Pancreas (tissue), 10 donors: ENCODE data around the gene SLC5A4. TPM values are rescaled to one million over a fixed set of nuclear protein-coding genes. Genes with fewer than 3 reads are reported as not detected.

Experiments used
- ATAC-seq, 4 donors: fragments of 200-7000 bp; cut with Tn5 transposase; one replicate each; pipeline versions ENCODE4 v1.8.0 to v1.9.1; 2020; ENCODE audit warnings: mild to moderate bottlenecking in 4 of 4, moderate library complexity in 4 of 4
- DNase-seq, 6 donors: peaks; one replicate each; pipeline ENCODE4 v3.0.0-alpha.2; 2020
- FAIRE-seq: peaks from 2 replicates; lab custom pipeline; 2012; peaks lifted over from hg19 to GRCh38; lab: Jason Lieb, UNC
- H3K27ac ChIP-seq, 4 donors: fragments of 200-600 bp; sonication (generic); 1 replicate in 3 of 4; 2 replicates in 1 of 4; pipeline versions ENCODE4 v1.5.0 to v1.8.0; 2020
- H3K27me3 ChIP-seq, 4 donors: fragments of 200-600 bp; one replicate each; pipeline ENCODE4 v1.8.0; 2021
- H3K36me3 ChIP-seq, 3 donors: fragments of 200-600 bp; sonication (generic) in 1 of 3; one replicate each; pipeline versions ENCODE4 v1.5.0 to v1.8.0; 2020 to 2021
- H3K4me1 ChIP-seq, 3 donors: fragments of 200-600 bp; one replicate each; pipeline ENCODE4 v1.8.0; 2021
- H3K4me3 ChIP-seq, 4 donors: fragments of 200-600 bp; sonication (generic) in 2 of 4; one replicate each; pipeline versions ENCODE4 v1.5.0 to v1.8.0; 2020 to 2021
- H3K9me3 ChIP-seq, 4 donors: fragments of 200-600 bp; one replicate each; pipeline ENCODE4 v1.8.0; 2021
- CTCF ChIP-seq, 4 donors: fragments of 200-600 bp; sonication (generic) in 3 of 4; IDR thresholded peaks; one replicate each; pipeline versions ENCODE4 v1.5.0 to v1.8.0; 2021; ENCODE audit warnings: antibody characterized with exemption in 4 of 4
- WGBS, 2 donors: extraction: QIAGEN DNeasy Blood & Tissue Kit; methylation state at CpG; one replicate each; pipeline ENCODE4 v1.1.7; 2013; 5-methylcytosine and 5-hydroxymethylcytosine counted together
- intact Hi-C, 3 donors: fragments of 100-400 bp; cut with DNase I; formaldehyde crosslinking; loops; one replicate each; pipeline versions ENCODE4 v1.11.1 to v1.14.2; 2022
- polyA plus RNA-seq, 2 donors: library from polyadenylated mRNA; stranded (reverse); fragments of 200-250 nt; gene quantifications; one replicate each; pipeline ENCODE4 v1.2.3, GENCODE V29; 2013
- total RNA-seq, 6 donors: library from RNA; stranded (reverse); fragmentation: NEBNext Ultra II Directional in 4 of 6; extraction: Animal tissue kit (Norgen Biotek cat#: 25700) in 4 of 6; gene quantifications; one replicate each; pipeline versions ENCODE4 v1.2.1 to v1.2.4, GENCODE V29; 2021 to 2023
- donor health status: healthy with polysubstance abuse.
- donor health status: DM: no; HTN: no; CAD: no; lungs with moderate emphysema.
- donor health status: DM: no; HTN: no; CAD: no.
- donor health status: control.
- donor health status: control.
- donor health status: Bipolar disorder and iron deficiency.
- donor health status: DM: yes; HTN: yes; CAD: no.
- donor health status: DM: no; HTN: no; CAD: no.
- donor health status: DM: no; HTN: no; CAD: no.
- donor health status: DM: yes; HTN: yes; CAD: no.

Gene SLC5A4
- total and polyA plus RNA-seq, 8 donors = 0.12 to 0.69 (median 0.22) TPM

GRCh38 chr22:32175683-32176644 lies 79.2 kb downstream of the SLC5A4 start:
- TF ChIP-seq CTCF (IDR thresholded peaks at IDR 0.05) = no peak
- Histone ChIP-seq H3K4me3 (no peak overlapping the region), H3K27ac (no peak overlapping the region), H3K27me3 (peaks cover 0 to 7% (median 0%) of the 10 kb centered on the region in 4 donors), H3K4me1 (no peaks in the 10 kb centered on the region), H3K9me3 (no peaks in the 10 kb centered on the region), H3K36me3 (no peaks in the 10 kb centered on the region)
- ATAC-seq (peak in 2 of 4 donors; percentile 14 to 44), FAIRE-seq (no peak), DNase-seq (peak in 1 of 6 donors; percentile 58)
- WGBS, 2 donors = 4 to 7% methylated on average over 43 to 73 of the region's 73 CpGs
- intact Hi-C loops = no loop called here

GRCh38 chr22:32175115-32175514 lies 80.0 kb downstream of the SLC5A4 start:
- Histone ChIP-seq H3K4me1 (no peaks in the 10 kb centered on the region), H3K36me3 (no peaks in the 10 kb centered on the region), H3K27ac (no peak overlapping the region), H3K27me3 (peaks cover 0 to 7% (median 0%) of the 10 kb centered on the region in 4 donors), H3K9me3 (no peaks in the 10 kb centered on the region), H3K4me3 (no peak overlapping the region)
- ATAC-seq (no peak), DNase-seq (no peak), FAIRE-seq (no peak)
- intact Hi-C loops = no loop called here
- no peak for TF ChIP-seq CTCF (IDR thresholded peaks at IDR 0.05)
- 61 to 74% methylated on average over 11 of the region's 11 CpGs for WGBS, 2 donors

Other genes starting within 250 kb of the SLC5A4 start
- gene SLC5A1, start 212.1 kb downstream of the SLC5A4 start, total RNA-seq = 1 to 10 TPM in 5 of 6 donors, under 1 TPM in 1; 0.51 to 3.2 (median 2.6) TPM
- 1 to 10 TPM; 1.1 to 5.9 TPM for gene SLC5A1, start 212.1 kb downstream of the SLC5A4 start, polyA plus RNA-seq
- 1 to 10 TPM in 1 of 6 donors, under 1 TPM in 3, not detected in 2; 0.31 to 1.0 (median 0.72) TPM for gene C22orf42, start 96.0 kb downstream of the SLC5A4 start, total RNA-seq
- 1 to 10 TPM; 1.4 to 9.2 TPM for gene C22orf42, start 96.0 kb downstream of the SLC5A4 start, polyA plus RNA-seq
- under 1 TPM in 1 of 6 donors, not detected in 5; 0.08 TPM for gene RFPL2, start 50.3 kb downstream of the SLC5A4 start, total RNA-seq
- gene RFPL2, start 50.3 kb downstream of the SLC5A4 start, polyA plus RNA-seq = 1 to 10 TPM in 1 of 2 donors, under 1 TPM in 1; 0.19 to 1.5 TPM
- gene RFPL3, start 102.5 kb upstream of the SLC5A4 start, total RNA-seq = not detected
- under 1 TPM in 1 of 2 donors, not detected in 1; 0.21 TPM for gene RFPL3, start 102.5 kb upstream of the SLC5A4 start, polyA plus RNA-seq
- gene RTCB, start 156.9 kb upstream of the SLC5A4 start, total RNA-seq = 10 to 100 TPM; 24.7 to 34.3 (median 30.6) TPM
- 10 to 100 TPM; 15.1 to 42.6 TPM for gene RTCB, start 156.9 kb upstream of the SLC5A4 start, polyA plus RNA-seq
- gene BPIFC, start 209.1 kb upstream of the SLC5A4 start, total RNA-seq = under 1 TPM in 1 of 6 donors, not detected in 5; 0.09 TPM
- under 1 TPM in 1 of 2 donors, not detected in 1; 0.09 TPM for gene BPIFC, start 209.1 kb upstream of the SLC5A4 start, polyA plus RNA-seq
- gene FBXO7, start 219.5 kb upstream of the SLC5A4 start, total RNA-seq = 10 to 100 TPM; 24.4 to 40.2 (median 28.7) TPM
- 10 to 100 TPM; 22.5 to 57.0 TPM for gene FBXO7, start 219.5 kb upstream of the SLC5A4 start, polyA plus RNA-seq